GM23338 (cell line): Measurements from ENCODE around the gene PHF8. TPM values are rescaled to one million over a fixed set of nuclear protein-coding genes. Genes with fewer than 3 reads are reported as not detected.

Experiments used
- ATAC-seq: fragments of 200-7000 bp; cut with Tn5 transposase; 3 replicates; pipeline ENCODE4 v1.9.1; 2020
- DNase-seq: peaks from one replicate; pipeline ENCODE4 v3.0.0-alpha.2; 2015; ENCODE audit warnings: low spot score
- H2AFZ ChIP-seq: fragments of 200-600 bp; sonication (generic); 2 replicates; pipeline ENCODE4 v1.8.0; 2016; ENCODE audit warnings: antibody characterized with exemption, mild to moderate bottlenecking, moderate library complexity
- H3F3A ChIP-seq: fragments of 200-600 bp; sonication (generic); replicated peaks from 2 replicates; pipeline ENCODE4 v1.8.0; 2017; ENCODE audit warnings: antibody characterized with exemption, mixed run types, low read depth
- H3K27ac ChIP-seq: fragments of 200-600 bp; sonication (generic); 2 replicates; pipeline ENCODE4 v1.6.1; 2016; ENCODE audit warnings: low read depth
- H3K27me3 ChIP-seq: fragments of 200-600 bp; sonication (generic); 2 replicates; pipeline ENCODE4 v1.8.0; 2016; ENCODE audit warnings: mild to moderate bottlenecking, mixed run types, moderate library complexity; ENCODE audit not compliant: insufficient read depth
- H3K36me3 ChIP-seq: fragments of 200-600 bp; sonication (generic); 2 replicates; pipeline ENCODE4 v1.8.0; 2016; ENCODE audit warnings: mild to moderate bottlenecking; ENCODE audit not compliant: insufficient read depth
- H3K4me1 ChIP-seq: fragments of 200-600 bp; sonication (generic); 2 replicates; pipeline ENCODE4 v1.8.0; 2016; ENCODE audit warnings: mild to moderate bottlenecking, moderate library complexity; ENCODE audit not compliant: insufficient read depth
- H3K4me2 ChIP-seq: fragments of 200-600 bp; sonication (generic); 2 replicates; pipeline ENCODE4 v1.7.1; 2017; ENCODE audit warnings: mixed run types
- H3K4me3 ChIP-seq: fragments of 200-600 bp; sonication (generic); 2 replicates; pipeline ENCODE4 v1.6.1; 2016; ENCODE audit warnings: mixed run types
- H3K79me2 ChIP-seq: fragments of 200-600 bp; sonication (generic); replicated peaks from 2 replicates; pipeline ENCODE4 v1.8.0; 2017; ENCODE audit warnings: mild to moderate bottlenecking; ENCODE audit not compliant: insufficient read depth
- H3K9me2 ChIP-seq: fragments of 200-600 bp; sonication (generic); 2 replicates; pipeline ENCODE4 v1.8.0; 2017; ENCODE audit not compliant: insufficient read depth
- H4K20me1 ChIP-seq: fragments of 200-600 bp; sonication (generic); replicated peaks from 2 replicates; pipeline ENCODE4 v1.8.0; 2017; ENCODE audit warnings: mild to moderate bottlenecking; ENCODE audit not compliant: insufficient read depth
- H3K27ac Mint-ChIP-seq: 2 replicates; pipeline ENCODE4 v1.8.0; 2020; ENCODE audit warnings: inconsistent platforms, mild to moderate bottlenecking, moderate library complexity, mixed read lengths
- H3K27me3 Mint-ChIP-seq: 3 replicates; pipeline ENCODE4 v1.8.0; 2022; ENCODE audit warnings: low read depth, mild to moderate bottlenecking, moderate library complexity, mixed read lengths, inconsistent platforms; ENCODE audit not compliant: insufficient read depth, poor library complexity
- H3K36me3 Mint-ChIP-seq: 3 replicates; pipeline ENCODE4 v1.8.0; 2021; ENCODE audit warnings: low read depth, mild to moderate bottlenecking, inconsistent platforms, moderate library complexity, mixed read lengths
- H3K4me1 Mint-ChIP-seq: 3 replicates; pipeline ENCODE4 v1.8.0; 2020; ENCODE audit warnings: mild to moderate bottlenecking, inconsistent platforms, mixed read lengths
- H3K4me3 Mint-ChIP-seq: 3 replicates; pipeline ENCODE4 v1.8.0; 2021; ENCODE audit warnings: moderate library complexity, mild to moderate bottlenecking, inconsistent platforms, mixed read lengths
- H3K9me3 Mint-ChIP-seq: 3 replicates; pipeline ENCODE4 v1.8.0; 2020; ENCODE audit warnings: moderate library complexity, mild to moderate bottlenecking, inconsistent platforms, mixed read lengths
- CREB1 ChIP-seq: fragments of 250-450 bp; sonication (Bioruptor Pico); IDR thresholded peaks from 2 replicates; pipeline ENCODE4 v1.5.0; 2020; ENCODE audit warnings: low read depth, mild to moderate bottlenecking, moderate library complexity
- EZH2 ChIP-seq: fragments of 200-600 bp; sonication (generic); IDR thresholded peaks from one replicate; pipeline ENCODE4 v1.8.0; 2017; ENCODE audit warnings: antibody characterized with exemption, mild to moderate bottlenecking, low read depth; ENCODE audit not compliant: unreplicated experiment
- JUNB ChIP-seq: IDR thresholded peaks from one replicate; pipeline ENCODE4 v1.6.1; 2016; ENCODE audit warnings: antibody characterized with exemption; ENCODE audit not compliant: unreplicated experiment
- NANOG ChIP-seq: IDR thresholded peaks from 2 replicates; pipeline ENCODE4 v1.6.1; 2016; ENCODE audit warnings: antibody characterized with exemption, borderline replicate concordance
- POLR2AphosphoS5 ChIP-seq: IDR thresholded peaks from 2 replicates; pipeline ENCODE4 v1.6.1; 2016; ENCODE audit warnings: antibody characterized with exemption, low read depth
- STAT1 ChIP-seq: IDR thresholded peaks from one replicate; pipeline ENCODE4 v1.6.1; 2016; ENCODE audit warnings: antibody characterized with exemption; ENCODE audit not compliant: unreplicated experiment
- ZNF114 ChIP-seq: fragments of 250-450 bp; sonication (Bioruptor Pico); IDR thresholded peaks from 2 replicates; pipeline ENCODE4 v1.5.0; 2020; ENCODE audit warnings: mild to moderate bottlenecking, moderate library complexity
- ZNF331 ChIP-seq: fragments of 250-450 bp; sonication (Bioruptor Pico); IDR thresholded peaks from 2 replicates; pipeline ENCODE4 v1.5.0; 2020; ENCODE audit warnings: low read depth, mild to moderate bottlenecking, moderate library complexity
- polyA plus RNA-seq: library from polyadenylated mRNA; unstranded; fragments of >200 nt; fragmentation: Nextera tagmentation; extraction: Ambion mirVana; gene quantifications from 2 replicates; pipeline ENCODE4 v1.2.1, GENCODE V29; 2016
- total RNA-seq: library from RNA; depleted of rRNA; stranded (reverse); fragments of >200 nt; shearing (Covaris generic); gene quantifications from 2 replicates; pipeline ENCODE4 v1.2.3, GENCODE V29; 2014
- TF ChIP-seq, protein P1 (sequence below), 2 experiments: fragments of 200-600 bp in 1 of 2; sonication (generic) in 1 of 2; conservative IDR thresholded peaks; 2 replicates each; pipeline versions ENCODE4 v1.5.1 to v1.6.1; 2016 to 2017; ENCODE audit warnings: antibody characterized with exemption in 2 of 2, low read depth in 2 of 2, mild to moderate bottlenecking in 2 of 2, moderate library complexity in 1 of 2
- TF ChIP-seq, protein P2 (sequence below): IDR thresholded peaks from 2 replicates; pipeline ENCODE4 v1.6.1; 2016; ENCODE audit warnings: antibody characterized with exemption
- TF ChIP-seq, protein P3 (sequence below): IDR thresholded peaks from one replicate; pipeline ENCODE4 v1.6.1; 2018; ENCODE audit warnings: antibody characterized with exemption; ENCODE audit not compliant: unreplicated experiment

The PHF8 gene
- total and polyA plus RNA-seq, 2 experiments from 2014 or later: 12.8 to 30.6 TPM

DNA sequence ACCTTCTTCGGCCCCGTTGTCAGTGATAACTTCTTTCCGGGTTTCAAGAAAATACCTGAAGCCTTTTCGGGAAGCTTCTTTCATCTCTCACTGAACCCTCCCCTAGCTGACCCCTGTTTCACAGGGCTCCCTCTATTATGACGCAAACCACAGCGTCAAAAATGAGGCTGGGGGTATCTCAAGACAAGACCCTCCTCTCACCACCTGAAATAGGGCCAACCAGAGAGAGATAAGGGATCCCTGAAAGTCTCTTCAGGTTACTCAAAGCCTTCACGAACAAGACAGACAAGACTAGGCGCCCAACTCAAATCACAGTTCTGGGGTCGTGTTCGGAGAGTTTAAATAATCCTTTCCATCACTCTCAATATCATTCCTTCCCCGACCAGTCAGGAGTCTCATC is 1.2 kb downstream of the PHF8 start:
- H3K27me3 ChIP-seq: no peaks in the 10 kb centered on the region
- H3K79me2 ChIP-seq: no peaks in the 10 kb centered on the region
- no peaks in the 10 kb centered on the region; the same call in 1 of the 2 replicates for H3K4me1 ChIP-seq
- H3K4me3 ChIP-seq: peak overlapping the region; percentile 80
- H3K27ac ChIP-seq: 0 out of 2 replicates have a peak overlapping the region, but pooled peaks have one; percentile 99
- ATAC-seq (no peak), DNase-seq (no peak)
- H3K4me2 ChIP-seq: peak overlapping the region; percentile 90
- peaks cover 5% of the 10 kb centered on the region; the same call in 1 of the 2 replicates for H3K36me3 ChIP-seq
- TF ChIP-seq EZH2 (no peak), NANOG (no peak), CREB1 (no peak), JUNB (no peak)
- no peak overlapping the region for H2AFZ ChIP-seq
- Mint-ChIP-seq H3K4me1 (peaks cover 17% of the 10 kb centered on the region), H3K27ac (peak overlapping the region; percentile 91; the same call in 1 of the 2 replicates), H3K4me3 (peak overlapping the region; percentile 97), H3K36me3 (peaks cover 24% of the 10 kb centered on the region), H3K9me3 (no peaks in the 10 kb centered on the region), H3K27me3 (peaks cover 5% of the 10 kb centered on the region)
- H3K9me2 ChIP-seq: no peaks in the 10 kb centered on the region
- H3F3A ChIP-seq: no peaks in the 10 kb centered on the region
- H4K20me1 ChIP-seq: no peaks in the 10 kb centered on the region

DNA sequence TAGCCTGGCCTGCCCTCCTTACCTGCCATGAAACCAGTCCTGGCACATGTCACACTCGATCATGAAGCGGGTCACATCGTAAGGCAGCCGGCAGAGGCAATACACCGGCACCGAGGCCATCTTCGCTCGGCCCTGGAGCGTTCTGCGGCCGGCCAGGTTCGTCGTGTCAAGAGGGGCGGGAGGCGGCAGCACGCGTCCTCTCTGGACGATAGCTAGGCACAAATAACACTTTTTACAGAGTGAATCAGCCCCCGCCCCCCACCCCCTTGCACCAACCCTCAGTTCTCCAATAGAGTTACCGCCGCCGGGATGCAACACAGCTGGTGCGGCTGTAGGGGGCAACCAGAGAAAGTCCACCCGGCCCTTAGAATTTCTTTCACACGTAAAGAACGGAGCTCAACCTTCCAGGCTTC is 1.7 kb downstream of the PHF8 start:
- Histone ChIP-seq H3F3A (no peaks in the 10 kb centered on the region), H3K4me2 (peak overlapping the region; percentile 90), H2AFZ (no peak overlapping the region), H4K20me1 (no peaks in the 10 kb centered on the region), H3K36me3 (peaks cover 5% of the 10 kb centered on the region; the same call in 1 of the 2 replicates), H3K79me2 (no peaks in the 10 kb centered on the region), H3K4me1 (no peaks in the 10 kb centered on the region; the same call in 1 of the 2 replicates), H3K9me2 (no peaks in the 10 kb centered on the region), H3K4me3 (peak overlapping the region; percentile 80), H3K27ac (no peak overlapping the region), H3K27me3 (no peaks in the 10 kb centered on the region)
- TF ChIP-seq NANOG (no peak), POLR2AphosphoS5 (no peak), JUNB (no peak)
- TF ChIP-seq, protein P1, sequence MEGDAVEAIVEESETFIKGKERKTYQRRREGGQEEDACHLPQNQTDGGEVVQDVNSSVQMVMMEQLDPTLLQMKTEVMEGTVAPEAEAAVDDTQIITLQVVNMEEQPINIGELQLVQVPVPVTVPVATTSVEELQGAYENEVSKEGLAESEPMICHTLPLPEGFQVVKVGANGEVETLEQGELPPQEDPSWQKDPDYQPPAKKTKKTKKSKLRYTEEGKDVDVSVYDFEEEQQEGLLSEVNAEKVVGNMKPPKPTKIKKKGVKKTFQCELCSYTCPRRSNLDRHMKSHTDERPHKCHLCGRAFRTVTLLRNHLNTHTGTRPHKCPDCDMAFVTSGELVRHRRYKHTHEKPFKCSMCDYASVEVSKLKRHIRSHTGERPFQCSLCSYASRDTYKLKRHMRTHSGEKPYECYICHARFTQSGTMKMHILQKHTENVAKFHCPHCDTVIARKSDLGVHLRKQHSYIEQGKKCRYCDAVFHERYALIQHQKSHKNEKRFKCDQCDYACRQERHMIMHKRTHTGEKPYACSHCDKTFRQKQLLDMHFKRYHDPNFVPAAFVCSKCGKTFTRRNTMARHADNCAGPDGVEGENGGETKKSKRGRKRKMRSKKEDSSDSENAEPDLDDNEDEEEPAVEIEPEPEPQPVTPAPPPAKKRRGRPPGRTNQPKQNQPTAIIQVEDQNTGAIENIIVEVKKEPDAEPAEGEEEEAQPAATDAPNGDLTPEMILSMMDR (conservative IDR thresholded peaks at IDR 0.05; ENCODE audit: low read depth in 2 of 2): 0 out of 4 replicates have a peak, but pooled peaks have one; percentile 8 to 13
- peaks cover 15% of the 10 kb centered on the region for H3K4me1 Mint-ChIP-seq
- no peaks in the 10 kb centered on the region for H3K9me3 Mint-ChIP-seq
- peaks cover 5% of the 10 kb centered on the region for H3K27me3 Mint-ChIP-seq
- peak overlapping the region; percentile 97 for H3K4me3 Mint-ChIP-seq
- no peak overlapping the region for H3K27ac Mint-ChIP-seq
- peaks cover 24% of the 10 kb centered on the region for H3K36me3 Mint-ChIP-seq
- ATAC-seq (peak; percentile 25), DNase-seq (peak; percentile 72)

DNA sequence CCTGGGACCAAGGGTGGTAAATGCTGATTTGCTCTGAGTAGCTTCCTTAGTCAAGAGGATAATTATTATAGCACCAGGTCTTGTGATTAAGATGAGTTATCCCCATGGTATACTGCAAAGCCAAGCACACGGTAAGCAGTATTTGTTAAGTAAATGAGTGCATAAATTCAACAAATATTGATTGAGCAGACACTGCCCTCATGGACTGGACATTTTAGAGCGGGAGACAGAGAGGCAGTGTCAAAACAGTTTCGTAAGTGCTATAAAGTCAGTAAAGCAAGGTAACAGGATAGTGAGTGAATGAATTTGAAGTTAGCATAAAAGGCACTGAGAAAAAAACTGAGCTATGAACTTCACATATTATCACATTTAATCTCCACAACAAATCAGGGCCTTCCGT is 13.9 kb downstream of the PHF8 start:
- H3K36me3 ChIP-seq: no peaks in the 10 kb centered on the region
- H3K4me1 ChIP-seq: no peaks in the 10 kb centered on the region
- H2AFZ ChIP-seq: no peak overlapping the region
- DNase-seq (no peak), ATAC-seq (no peak)
- no peaks in the 10 kb centered on the region for H3K79me2 ChIP-seq
- no peaks in the 10 kb centered on the region for H3K27me3 ChIP-seq
- H3K36me3 Mint-ChIP-seq: peaks cover 37% of the 10 kb centered on the region; the same call in 2 of the 3 replicates
- no peak overlapping the region for H3K4me3 Mint-ChIP-seq
- no peak overlapping the region for H3K27ac Mint-ChIP-seq
- no peaks in the 10 kb centered on the region for H3K27me3 Mint-ChIP-seq
- no peak overlapping the region for H3K4me2 ChIP-seq
- H3K9me2 ChIP-seq: no peaks in the 10 kb centered on the region
- H3K27ac ChIP-seq: no peak overlapping the region
- H3K4me1 Mint-ChIP-seq: peaks cover 4% of the 10 kb centered on the region; the same call in 2 of the 3 replicates
- H3K9me3 Mint-ChIP-seq: no peaks in the 10 kb centered on the region
- no peak overlapping the region for H3K4me3 ChIP-seq
- H4K20me1 ChIP-seq: no peaks in the 10 kb centered on the region
- no peaks in the 10 kb centered on the region for H3F3A ChIP-seq
- no peak for TF ChIP-seq EZH2
- TF ChIP-seq, protein P1 (conservative IDR thresholded peaks at IDR 0.05; ENCODE audit: low read depth in 2 of 2): no peak
- TF ChIP-seq, protein P2, sequence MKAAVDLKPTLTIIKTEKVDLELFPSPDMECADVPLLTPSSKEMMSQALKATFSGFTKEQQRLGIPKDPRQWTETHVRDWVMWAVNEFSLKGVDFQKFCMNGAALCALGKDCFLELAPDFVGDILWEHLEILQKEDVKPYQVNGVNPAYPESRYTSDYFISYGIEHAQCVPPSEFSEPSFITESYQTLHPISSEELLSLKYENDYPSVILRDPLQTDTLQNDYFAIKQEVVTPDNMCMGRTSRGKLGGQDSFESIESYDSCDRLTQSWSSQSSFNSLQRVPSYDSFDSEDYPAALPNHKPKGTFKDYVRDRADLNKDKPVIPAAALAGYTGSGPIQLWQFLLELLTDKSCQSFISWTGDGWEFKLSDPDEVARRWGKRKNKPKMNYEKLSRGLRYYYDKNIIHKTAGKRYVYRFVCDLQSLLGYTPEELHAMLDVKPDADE: no peak
- no peak for TF ChIP-seq ZNF331 (CRISPR knock-in tag)
- TF ChIP-seq NANOG: no peak
- TF ChIP-seq STAT1: no peak
- no peak for TF ChIP-seq ZNF114 (CRISPR knock-in tag)
- no peak for TF ChIP-seq POLR2AphosphoS5
- TF ChIP-seq, protein P3, sequence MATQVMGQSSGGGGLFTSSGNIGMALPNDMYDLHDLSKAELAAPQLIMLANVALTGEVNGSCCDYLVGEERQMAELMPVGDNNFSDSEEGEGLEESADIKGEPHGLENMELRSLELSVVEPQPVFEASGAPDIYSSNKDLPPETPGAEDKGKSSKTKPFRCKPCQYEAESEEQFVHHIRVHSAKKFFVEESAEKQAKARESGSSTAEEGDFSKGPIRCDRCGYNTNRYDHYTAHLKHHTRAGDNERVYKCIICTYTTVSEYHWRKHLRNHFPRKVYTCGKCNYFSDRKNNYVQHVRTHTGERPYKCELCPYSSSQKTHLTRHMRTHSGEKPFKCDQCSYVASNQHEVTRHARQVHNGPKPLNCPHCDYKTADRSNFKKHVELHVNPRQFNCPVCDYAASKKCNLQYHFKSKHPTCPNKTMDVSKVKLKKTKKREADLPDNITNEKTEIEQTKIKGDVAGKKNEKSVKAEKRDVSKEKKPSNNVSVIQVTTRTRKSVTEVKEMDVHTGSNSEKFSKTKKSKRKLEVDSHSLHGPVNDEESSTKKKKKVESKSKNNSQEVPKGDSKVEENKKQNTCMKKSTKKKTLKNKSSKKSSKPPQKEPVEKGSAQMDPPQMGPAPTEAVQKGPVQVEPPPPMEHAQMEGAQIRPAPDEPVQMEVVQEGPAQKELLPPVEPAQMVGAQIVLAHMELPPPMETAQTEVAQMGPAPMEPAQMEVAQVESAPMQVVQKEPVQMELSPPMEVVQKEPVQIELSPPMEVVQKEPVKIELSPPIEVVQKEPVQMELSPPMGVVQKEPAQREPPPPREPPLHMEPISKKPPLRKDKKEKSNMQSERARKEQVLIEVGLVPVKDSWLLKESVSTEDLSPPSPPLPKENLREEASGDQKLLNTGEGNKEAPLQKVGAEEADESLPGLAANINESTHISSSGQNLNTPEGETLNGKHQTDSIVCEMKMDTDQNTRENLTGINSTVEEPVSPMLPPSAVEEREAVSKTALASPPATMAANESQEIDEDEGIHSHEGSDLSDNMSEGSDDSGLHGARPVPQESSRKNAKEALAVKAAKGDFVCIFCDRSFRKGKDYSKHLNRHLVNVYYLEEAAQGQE: no peak
- no peak for TF ChIP-seq CREB1
